ENCODE measurements around the gene MINDY4. TPM values are rescaled to one million over a fixed set of nuclear protein-coding genes. Genes with fewer than 3 reads are reported as not detected.
A peak's percentile ranks its signal among the peaks of the same experiment; 100 is the strongest.

The MINDY4 gene
- polyA plus RNA-seq, 3 donors, result 0.15 to 0.17 TPM; not detected in 1

- Histone ChIP-seq H2AFZ (ENCODE audit: insufficient read depth, low read depth, low read length, poor library complexity, severe bottlenecking) (no peak overlapping the region), H3K4me1 (ENCODE audit: control insufficient read depth in 1 of 2, insufficient read depth in 2 of 2, low read length in 2 of 2) (no peaks in the 10 kb centered on the region), H3K27ac (ENCODE audit: low read depth in 1 of 2, low read length in 2 of 2) (no peak overlapping the region), H3K4me2 (replicated peaks; ENCODE audit: extremely low read depth, low read length, poor library complexity, severe bottlenecking) (no peak overlapping the region), H4K20me1 (ENCODE audit: insufficient read depth, low read length) (no peaks in the 10 kb centered on the region), H3K4me3 (replicated peaks in 1 of 3; ENCODE audit: low read depth in 2 of 3, low read length in 3 of 3) (no peak overlapping the region), H3K36me3 (replicated peaks in 1 of 2; ENCODE audit: control insufficient read depth in 1 of 2, insufficient read depth in 2 of 2, low read length in 2 of 2) (no peaks in the 10 kb centered on the region), H3K9ac (ENCODE audit: insufficient read depth, low read length, poor library complexity, severe bottlenecking) (no peak overlapping the region), H3K79me2 (ENCODE audit: insufficient read depth, low read length) (no peaks in the 10 kb centered on the region), H3K9me3 (replicated peaks in 1 of 2; ENCODE audit: control insufficient read depth in 1 of 2, insufficient read depth in 1 of 2, low read length in 2 of 2) (no peaks in the 10 kb centered on the region), H3K27me3 (ENCODE audit: control insufficient read depth in 2 of 2, insufficient read depth in 2 of 2, low read length in 2 of 2) (no peaks in the 10 kb centered on the region)
- intact Hi-C loops (cut with micrococcal nuclease), result no loop called here
- no peak overlapping the region for H3K27ac Mint-ChIP-seq
- WGBS (ENCODE audit: insufficient coverage), result 89% methylated on average over 4 of the region's 6 CpGs
- H3K4me1 Mint-ChIP-seq, result no peaks in the 10 kb centered on the region
- no peak for TF ChIP-seq CTCF (IDR thresholded peaks at IDR 0.05)
- peaks cover 0 to 4% (median 1%) of the 10 kb centered on the region in 3 donors for H3K27me3 Mint-ChIP-seq (ENCODE audit: low read depth in 3 of 3)
- H3K4me3 Mint-ChIP-seq, result no peak overlapping the region
- no peaks in the 10 kb centered on the region for H3K36me3 Mint-ChIP-seq
- H3K9me3 Mint-ChIP-seq, result peaks cover 0 to 4% (median 0%) of the 10 kb centered on the region in 7 donors
- no peak for DNase-seq
Measured at GRCh38 chr7:30840141-30841024, 69.2 kb downstream of the MINDY4 start.

DNA sequence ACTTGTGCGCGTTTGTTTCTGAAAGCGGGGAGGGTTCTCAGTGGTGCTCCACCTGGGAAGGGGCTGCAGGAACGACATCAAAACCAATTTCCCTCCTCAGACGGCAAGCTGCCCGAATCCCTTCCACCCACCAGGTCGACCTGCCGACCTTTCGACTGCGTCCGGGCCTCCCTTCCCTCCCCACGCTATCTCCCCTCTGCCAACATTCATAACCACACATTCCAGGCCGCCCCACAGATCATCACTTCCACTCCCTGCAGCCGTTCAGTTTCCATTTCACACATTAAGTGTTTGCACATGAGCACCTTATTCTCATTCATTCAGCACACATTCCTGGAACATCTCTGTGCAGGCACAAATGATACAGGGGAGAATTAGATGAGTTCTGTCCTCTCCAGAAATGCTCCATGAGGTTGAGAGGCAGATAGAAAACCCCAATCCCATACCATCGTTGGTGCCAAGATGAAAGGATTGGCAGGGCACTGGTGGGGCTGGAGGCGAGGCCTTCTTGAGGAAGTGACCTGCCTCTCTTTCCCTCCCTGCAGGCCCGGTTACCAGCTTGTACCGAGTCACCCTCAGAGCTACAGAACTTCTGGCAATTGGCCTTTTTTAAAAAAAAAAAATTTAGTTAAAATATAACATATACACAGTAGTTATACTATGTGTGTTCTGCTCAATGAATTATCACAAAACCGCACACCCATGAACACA lies 70.0 kb downstream of the MINDY4 start:
- Histone ChIP-seq H2AFZ (ENCODE audit: insufficient read depth, low read depth, low read length, poor library complexity, severe bottlenecking) (no peak overlapping the region), H3K36me3 (replicated peaks in 1 of 2; ENCODE audit: control insufficient read depth in 1 of 2, insufficient read depth in 2 of 2, low read length in 2 of 2) (no peaks in the 10 kb centered on the region), H3K27me3 (ENCODE audit: control insufficient read depth in 2 of 2, insufficient read depth in 2 of 2, low read length in 2 of 2) (no peaks in the 10 kb centered on the region), H3K4me3 (replicated peaks in 1 of 3; ENCODE audit: low read depth in 2 of 3, low read length in 3 of 3) (no peak overlapping the region), H3K4me2 (replicated peaks; ENCODE audit: extremely low read depth, low read length, poor library complexity, severe bottlenecking) (no peak overlapping the region), H4K20me1 (ENCODE audit: insufficient read depth, low read length) (no peaks in the 10 kb centered on the region), H3K79me2 (ENCODE audit: insufficient read depth, low read length) (no peaks in the 10 kb centered on the region), H3K27ac (ENCODE audit: low read depth in 1 of 2, low read length in 2 of 2) (no peak overlapping the region), H3K9me3 (replicated peaks in 1 of 2; ENCODE audit: control insufficient read depth in 1 of 2, insufficient read depth in 1 of 2, low read length in 2 of 2) (no peaks in the 10 kb centered on the region), H3K4me1 (ENCODE audit: control insufficient read depth in 1 of 2, insufficient read depth in 2 of 2, low read length in 2 of 2) (no peaks in the 10 kb centered on the region), H3K9ac (ENCODE audit: insufficient read depth, low read length, poor library complexity, severe bottlenecking) (no peak overlapping the region)
- Mint-ChIP-seq H3K4me1 (no peaks in the 10 kb centered on the region), H3K9me3 (no peaks in the 10 kb centered on the region), H3K36me3 (no peaks in the 10 kb centered on the region), H3K27ac (peak overlapping the region in 1 of 7 donors; percentile 50), H3K4me3 (no peak overlapping the region), H3K27me3 (ENCODE audit: low read depth in 3 of 3) (peaks cover 0 to 4% (median 1%) of the 10 kb centered on the region in 3 donors)
- intact Hi-C loops (cut with micrococcal nuclease), result no loop called here
- 93% methylated on average over 14 of the region's 19 CpGs for WGBS (ENCODE audit: insufficient coverage)
- no peak for TF ChIP-seq CTCF (IDR thresholded peaks at IDR 0.05)
- DNase-seq, result no peak
